AG10803 (cell line): ENCODE measurements around the gene DPPA3.
"Not testable (repeated sequence)": the region's sequence is repeated elsewhere in the genome, so short reads cannot be mapped to it uniquely, and the experiment has no call there.

Experiments used
- DNase-seq: peaks from one replicate; pipeline ENCODE4 v3.0.0; 2010; ENCODE audit warnings: low read depth
- H3K4me3 ChIP-seq: 2 replicates; pipeline ENCODE4 v1.5.1; 2011; ENCODE audit warnings: mild to moderate bottlenecking, low read length, control low read depth
- TF ChIP-seq, protein P1 (sequence below): conservative IDR thresholded peaks from 2 replicates; pipeline ENCODE4 v1.5.1; 2011; ENCODE audit warnings: mild to moderate bottlenecking, low read length, control low read depth, inconsistent platforms

The DPPA3 gene

DNA sequence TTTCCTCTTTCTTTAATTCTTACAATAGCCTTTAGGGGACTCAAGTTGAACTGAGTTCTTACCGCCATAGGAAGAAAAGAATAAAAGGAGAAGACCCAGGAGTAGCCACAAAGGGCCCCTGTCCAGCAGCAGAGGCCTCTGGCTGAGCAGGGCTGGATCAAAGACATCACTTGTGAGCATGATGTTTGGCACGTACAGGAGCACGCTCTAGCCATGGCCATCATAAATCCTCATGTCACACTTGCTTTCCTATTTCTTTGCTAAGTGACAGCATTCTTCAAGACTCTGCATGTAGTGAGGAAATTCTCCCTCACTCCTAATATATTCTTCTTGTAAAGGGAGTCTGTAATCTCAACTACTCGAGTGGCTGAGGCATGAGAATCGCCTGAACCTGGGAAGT is 20.3 kb downstream of the DPPA3 start:
- TF ChIP-seq, protein P1, sequence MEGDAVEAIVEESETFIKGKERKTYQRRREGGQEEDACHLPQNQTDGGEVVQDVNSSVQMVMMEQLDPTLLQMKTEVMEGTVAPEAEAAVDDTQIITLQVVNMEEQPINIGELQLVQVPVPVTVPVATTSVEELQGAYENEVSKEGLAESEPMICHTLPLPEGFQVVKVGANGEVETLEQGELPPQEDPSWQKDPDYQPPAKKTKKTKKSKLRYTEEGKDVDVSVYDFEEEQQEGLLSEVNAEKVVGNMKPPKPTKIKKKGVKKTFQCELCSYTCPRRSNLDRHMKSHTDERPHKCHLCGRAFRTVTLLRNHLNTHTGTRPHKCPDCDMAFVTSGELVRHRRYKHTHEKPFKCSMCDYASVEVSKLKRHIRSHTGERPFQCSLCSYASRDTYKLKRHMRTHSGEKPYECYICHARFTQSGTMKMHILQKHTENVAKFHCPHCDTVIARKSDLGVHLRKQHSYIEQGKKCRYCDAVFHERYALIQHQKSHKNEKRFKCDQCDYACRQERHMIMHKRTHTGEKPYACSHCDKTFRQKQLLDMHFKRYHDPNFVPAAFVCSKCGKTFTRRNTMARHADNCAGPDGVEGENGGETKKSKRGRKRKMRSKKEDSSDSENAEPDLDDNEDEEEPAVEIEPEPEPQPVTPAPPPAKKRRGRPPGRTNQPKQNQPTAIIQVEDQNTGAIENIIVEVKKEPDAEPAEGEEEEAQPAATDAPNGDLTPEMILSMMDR = no peak
- DNase-seq = no peak
- no peak overlapping the region for H3K4me3 ChIP-seq

DNA sequence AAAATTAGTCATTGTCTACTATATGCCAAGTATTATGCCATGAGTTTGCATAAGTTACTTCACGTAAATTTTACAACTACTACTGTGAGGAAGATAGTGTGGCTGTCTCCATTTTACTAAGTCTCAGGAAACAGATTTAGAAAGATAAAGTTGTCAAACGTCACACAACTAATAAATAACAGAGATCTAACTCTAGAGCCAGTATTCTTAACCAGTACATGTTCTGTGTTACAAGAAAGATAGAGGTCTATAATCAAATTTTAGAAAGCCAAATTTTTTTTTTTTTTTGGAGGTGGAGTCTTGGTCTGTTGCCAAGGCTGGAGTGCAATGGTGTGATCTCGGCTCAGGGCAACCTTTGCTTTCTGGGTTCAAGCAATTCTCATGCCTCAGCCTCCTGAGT is 21.8 kb downstream of the DPPA3 start:
- TF ChIP-seq, protein P1 = no peak
- DNase-seq = no peak

DNA sequence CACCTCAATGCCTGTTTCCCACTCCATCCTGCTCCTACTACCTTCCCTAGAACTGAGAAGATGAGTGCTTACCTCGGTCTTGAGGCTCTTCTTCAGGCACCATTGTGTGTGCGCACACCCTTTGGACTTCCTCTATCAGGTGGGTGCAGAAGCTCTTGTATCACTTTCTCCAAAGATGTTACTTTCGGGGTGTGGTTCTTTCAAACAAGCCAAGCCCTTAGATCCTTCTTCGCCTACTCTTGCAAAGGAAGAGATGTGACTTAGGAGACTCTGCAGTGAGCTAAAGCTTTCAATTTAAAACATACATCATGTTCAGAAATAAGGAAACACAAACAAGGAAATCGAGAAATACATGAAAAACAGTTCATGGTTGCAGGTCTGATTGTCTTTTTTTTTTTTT is 36.0 kb downstream of the DPPA3 start, which contains the start of gene CLEC4C:
Gene CLEC4C (minus strand): TSS at position 130 of the 400 bp plus-strand sequence. CDS start 27 bp downstream, at position 103.
- DNase-seq = no peak
- H3K4me3 ChIP-seq = no peak within 1 kb of the TSS
- TF ChIP-seq, protein P1 = no peak

More for the DNA sequence above, 21.8 kb downstream of the DPPA3 start:
- H3K4me3 ChIP-seq = no peak overlapping the region

DNA sequence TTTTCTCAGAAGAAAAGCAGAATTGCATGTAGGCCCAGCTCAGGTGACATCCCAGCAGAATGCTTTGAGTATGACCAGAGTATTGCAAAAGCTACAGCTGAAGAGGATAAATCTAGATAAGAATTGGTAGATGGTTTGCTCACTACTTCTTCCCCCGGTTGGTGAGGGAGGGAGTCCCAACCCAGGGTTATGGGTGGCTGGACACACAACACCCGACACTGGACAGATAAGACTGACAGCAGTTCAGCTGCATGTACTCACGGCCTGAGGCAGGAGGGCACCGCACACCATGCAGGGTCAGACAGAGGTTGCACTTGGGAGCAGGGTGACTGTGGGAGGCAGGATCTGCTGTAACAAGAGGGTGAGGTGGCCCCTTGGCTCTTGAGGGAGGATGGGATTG is 37.6 kb downstream of the DPPA3 start:
- TF ChIP-seq, protein P1 = no peak
- DNase-seq = no peak

DNA sequence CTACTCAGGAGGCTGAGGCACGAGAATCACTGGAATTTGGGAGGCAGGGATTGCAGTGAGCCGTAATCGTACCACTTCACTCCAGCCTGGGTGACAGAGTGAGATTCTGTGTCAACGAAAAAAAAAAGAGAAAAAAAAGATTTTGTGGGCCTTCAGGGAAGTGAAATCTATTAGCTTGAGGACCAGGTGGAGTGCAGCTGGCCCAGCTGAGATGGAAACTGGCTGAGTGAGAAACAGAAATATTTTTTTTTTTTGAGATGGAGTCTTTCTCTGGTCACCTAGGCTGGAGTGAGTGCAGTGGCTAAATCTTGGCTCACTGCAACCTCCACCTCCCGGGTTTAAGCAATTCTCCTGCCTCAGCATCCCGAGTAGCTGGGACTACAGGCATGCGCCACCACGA is 38.2 kb downstream of the DPPA3 start:
- TF ChIP-seq, protein P1 = no peak
- no peak for DNase-seq
- H3K4me3 ChIP-seq = no peak overlapping the region

More for the DNA sequence above, 37.6 kb downstream of the DPPA3 start:
- H3K4me3 ChIP-seq = no peak overlapping the region

DNA sequence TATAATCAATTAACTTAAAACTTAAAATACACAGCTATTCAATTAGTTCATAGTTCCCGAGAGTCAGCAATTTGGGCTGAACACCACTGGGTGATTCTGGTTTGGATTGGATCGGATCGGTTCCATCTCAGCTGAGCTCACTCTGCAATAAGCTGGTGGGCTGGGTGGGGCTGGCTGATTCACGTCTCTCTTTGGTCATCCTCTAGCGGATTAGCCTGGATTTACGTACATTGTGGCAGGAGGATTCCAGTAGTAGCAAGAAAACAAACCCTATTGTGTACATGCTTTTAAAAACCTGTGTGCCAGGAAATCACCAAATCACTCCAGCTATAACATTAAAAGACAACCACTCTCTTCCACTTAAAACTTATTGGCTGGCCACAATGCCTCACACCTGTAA is 39.1 kb downstream of the DPPA3 start:
- H3K4me3 ChIP-seq = no peak overlapping the region
- TF ChIP-seq, protein P1 = no peak
- no peak for DNase-seq

DNA sequence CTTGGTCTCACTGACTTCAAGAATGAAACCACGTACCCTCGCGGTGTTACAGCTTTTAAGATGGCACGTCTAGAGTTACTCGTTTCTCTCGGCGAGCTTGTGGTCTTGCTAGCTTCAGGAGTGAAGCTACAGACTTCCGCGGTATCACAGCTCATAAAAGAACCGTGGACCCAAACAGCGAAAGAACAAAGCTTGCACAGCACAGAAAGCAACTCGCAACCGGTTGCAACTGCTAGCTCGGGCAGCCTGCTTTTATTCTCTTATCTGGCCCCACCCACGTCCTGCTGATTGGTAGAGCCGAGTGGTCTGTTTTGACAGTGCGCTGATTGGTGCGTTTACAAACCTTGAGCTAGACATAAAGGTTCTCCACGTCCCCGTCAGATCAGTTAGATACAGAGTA is 40.2 kb downstream of the DPPA3 start:
- DNase-seq = no peak
- H3K4me3 ChIP-seq = no peak overlapping the region
- TF ChIP-seq, protein P1 = no peak

DNA sequence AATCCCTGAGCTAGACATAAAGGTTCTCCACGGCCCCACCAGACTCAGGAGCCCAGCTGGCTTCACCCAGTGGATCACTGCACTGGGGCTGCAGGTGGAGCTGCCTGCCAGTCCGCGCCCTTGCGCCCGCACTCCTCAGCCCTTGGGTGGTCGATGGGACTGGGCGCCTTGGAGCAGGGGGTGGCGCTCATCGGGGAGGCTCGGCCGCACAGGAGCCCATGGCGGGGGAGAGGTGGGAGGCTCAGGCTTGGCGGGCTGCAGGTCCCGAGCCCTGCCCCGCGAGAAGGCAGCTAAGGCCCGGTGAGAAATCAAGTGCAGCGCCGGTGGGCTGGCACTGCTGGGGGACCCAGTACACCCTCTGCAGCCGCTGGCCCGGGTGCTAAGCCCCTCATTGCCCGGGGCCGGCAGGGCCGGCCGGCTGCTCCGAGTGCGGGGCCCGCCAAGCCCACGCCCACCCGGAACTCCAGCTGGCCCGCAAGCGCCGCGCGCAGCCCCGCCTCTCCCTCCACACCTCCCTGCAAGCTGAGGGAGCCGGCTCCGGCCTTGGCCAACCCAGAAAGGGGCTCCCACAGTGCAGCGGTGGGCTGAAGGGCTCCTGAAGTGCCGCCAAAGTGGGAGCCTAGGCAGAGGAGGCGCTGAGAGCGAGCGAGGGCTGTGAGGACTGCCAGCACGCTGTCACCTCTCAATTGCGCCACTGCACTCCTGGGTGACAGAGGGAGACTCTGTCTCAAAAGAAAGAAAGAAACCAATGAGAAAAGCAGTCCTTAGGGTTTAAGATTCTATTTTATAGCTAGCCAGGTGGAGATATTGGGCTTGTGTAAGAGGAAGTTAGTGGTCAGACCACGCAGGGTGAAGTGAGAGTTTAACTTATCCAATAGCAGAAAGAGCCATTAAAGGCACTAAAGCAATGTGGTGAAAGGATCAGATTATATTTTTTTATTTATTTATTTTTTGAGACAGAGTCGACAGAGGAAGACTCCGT is 41.0 kb downstream of the DPPA3 start:
- H3K4me3 ChIP-seq, DNase-seq: not testable (repeated sequence)

DNA sequence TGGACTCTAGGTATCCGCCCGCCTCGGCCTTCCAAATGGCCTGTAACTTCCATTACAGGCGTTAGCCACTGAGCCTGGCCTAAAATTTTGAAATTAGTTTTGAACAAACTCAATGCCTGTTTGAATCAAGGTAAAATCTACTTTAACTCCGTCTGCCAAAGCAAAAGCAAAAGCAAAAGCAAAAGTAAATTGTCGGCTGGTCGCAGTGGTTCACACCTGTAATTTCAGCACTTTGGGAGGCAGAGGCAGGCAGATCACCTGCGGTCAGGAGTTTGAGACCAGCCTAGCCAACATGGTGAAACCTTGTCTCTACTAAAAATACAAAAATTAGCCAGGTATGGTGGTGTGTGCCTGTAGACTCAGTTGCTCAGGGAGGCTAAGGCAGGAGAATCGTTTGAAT is 44.4 kb downstream of the DPPA3 start:
- not testable (repeated sequence) for H3K4me3 ChIP-seq, DNase-seq
